Endothelial cell of hepatic sinusoid (primary cell): ENCODE results near the gene PLA2G4F.

ENCODE experiments used
- in situ Hi-C: cut with HindIII; loops from 2 replicates; pipeline ENCODE4 v1.10.0; 2017; ENCODE audit warnings: low sequenced_read_pairs

Gene PLA2G4F

GRCh38 chr15:42133886-42134502, 22.4 kb downstream of the PLA2G4F start:
- in situ Hi-C loops, result no loop called here

- in situ Hi-C loops, result no loop called here
These were observed 23.1 kb downstream of the PLA2G4F start for GRCh38 chr15:42133356-42133755.

GRCh38 chr15:42131826-42132806, 24.3 kb downstream of the PLA2G4F start:
- in situ Hi-C loops, result no loop called here

GRCh38 chr15:42131006-42131405, 25.4 kb downstream of the PLA2G4F start:
- in situ Hi-C loops, result no loop called here

GRCh38 chr15:42130246-42130986, 26.0 kb downstream of the PLA2G4F start:
- in situ Hi-C loops, result no loop called here

- in situ Hi-C loops, result no loop called here
These were observed 27.1 kb downstream of the PLA2G4F start for GRCh38 chr15:42129364-42129763.

- in situ Hi-C loops, result no loop called here
These were observed 28.0 kb downstream of the PLA2G4F start for GRCh38 chr15:42128476-42128875.

GRCh38 chr15:42123546-42123945, 32.9 kb downstream of the PLA2G4F start:
- in situ Hi-C loops, result no loop called here

GRCh38 chr15:42121682-42122081, 34.8 kb downstream of the PLA2G4F start:
- in situ Hi-C loops, result no loop called here

- in situ Hi-C loops, result no loop called here
These were observed 35.4 kb downstream of the PLA2G4F start for GRCh38 chr15:42121021-42121420.

- in situ Hi-C loops, result no loop called here
These were observed 36.2 kb downstream of the PLA2G4F start for GRCh38 chr15:42120285-42120684.

- in situ Hi-C loops, result no loop called here
These were observed 37.0 kb downstream of the PLA2G4F start for GRCh38 chr15:42119446-42119760.

- in situ Hi-C loops, result no loop called here
These were observed 37.6 kb downstream of the PLA2G4F start for GRCh38 chr15:42118650-42119445.

- in situ Hi-C loops, result no loop called here
These were observed 44.5 kb downstream of the PLA2G4F start for GRCh38 chr15:42111924-42112323.

- in situ Hi-C loops, result no loop called here
These were observed 46.1 kb downstream of the PLA2G4F start for GRCh38 chr15:42110367-42110766.

- in situ Hi-C loops, result no loop called here
These were observed 47.6 kb downstream of the PLA2G4F start for GRCh38 chr15:42108806-42109205.

GRCh38 chr15:42108189-42108588, 48.2 kb downstream of the PLA2G4F start:
- in situ Hi-C loops, result no loop called here

GRCh38 chr15:42107473-42107872, 49.0 kb downstream of the PLA2G4F start:
- in situ Hi-C loops, result no loop called here

- in situ Hi-C loops, result no loop called here
These were observed 50.1 kb downstream of the PLA2G4F start for GRCh38 chr15:42106288-42106687.

GRCh38 chr15:42104095-42104891, 52.1 kb downstream of the PLA2G4F start:
- in situ Hi-C loops, result no loop called here
